Body of pancreas (tissue), 4 donors: ENCODE data around the gene SLMAP. TPM values are rescaled to one million over a fixed set of nuclear protein-coding genes. Genes with fewer than 3 reads are reported as not detected.

Source experiments
- ATAC-seq: fragments of 150-250 bp; one replicate; pipeline ENCODE4 v1.9.1; 2016
- DNase-seq, 4 donors: peaks; one replicate each; pipeline ENCODE4 v3.0.0-alpha.2; 2019
- H3K27ac ChIP-seq, 4 donors: fragments of 200-600 bp; sonication (generic); 1 replicate in 3 of 4; 2 replicates in 1 of 4; pipeline versions ENCODE4 v1.5.1 to v1.6.1; 2016 to 2019; ENCODE audit warnings: mild to moderate bottlenecking in 1 of 4, mixed read lengths in 1 of 4, moderate library complexity in 1 of 4
- H3K27me3 ChIP-seq, 2 donors: fragments of 200-600 bp; sonication (generic); one replicate each; pipeline ENCODE4 v1.6.0; 2016; ENCODE audit warnings: mild to moderate bottlenecking in 1 of 2
- H3K36me3 ChIP-seq, 2 donors: fragments of 200-600 bp; sonication (generic); replicated peaks in 1 of 2; 2 replicates each; pipeline ENCODE4 v1.5.1; 2016; ENCODE audit warnings: low read depth in 2 of 2; ENCODE audit not compliant: insufficient read depth in 1 of 2
- H3K4me1 ChIP-seq: fragments of 200-600 bp; sonication (generic); one replicate; pipeline ENCODE4 v1.6.0; 2016
- H3K4me3 ChIP-seq, 2 donors: fragments of 200-600 bp; sonication (generic); 1 replicate in 1 of 2; 2 replicates in 1 of 2; pipeline ENCODE4 v1.5.1; 2016 to 2019
- H3K9me3 ChIP-seq, 3 donors: fragments of 200-600 bp; sonication (generic); 1 replicate in 2 of 3; 2 replicates in 1 of 3; pipeline ENCODE4 v1.5.1; 2016
- POLR2A ChIP-seq, 3 donors: fragments of 450-650 bp; IDR thresholded peaks; one replicate each; pipeline ENCODE4 v1.6.1; 2016; ENCODE audit warnings: antibody characterized with exemption in 3 of 3, mild to moderate bottlenecking in 2 of 3
- WGBS, 2 donors: methylation state at CpG; one replicate each; pipeline ENCODE4 v1.1.5; 2017; 5-methylcytosine and 5-hydroxymethylcytosine counted together
- intact Hi-C: fragments of 100-400 bp; cut with DNase I; formaldehyde crosslinking; loops from one replicate; pipeline ENCODE4 v1.15.1; 2023
- total RNA-seq, 2 donors: library from RNA; depleted of rRNA; stranded (reverse); fragments of >200 nt; gene quantifications; one replicate each; pipeline ENCODE4 v1.1.0, GENCODE V29; 2016
- TF ChIP-seq, protein P1 (sequence below), 7 experiments: fragments of 450-650 bp in 4 of 7; fragments of 200-600 bp in 3 of 7; sonication (generic) in 3 of 7; IDR thresholded peaks; one replicate each; pipeline ENCODE4 v1.5.1; 2016 to 2019; ENCODE audit warnings: antibody characterized with exemption in 7 of 7

Gene SLMAP
- total RNA-seq, 2 donors from 2014 or later: 36.6 TPM

DNA sequence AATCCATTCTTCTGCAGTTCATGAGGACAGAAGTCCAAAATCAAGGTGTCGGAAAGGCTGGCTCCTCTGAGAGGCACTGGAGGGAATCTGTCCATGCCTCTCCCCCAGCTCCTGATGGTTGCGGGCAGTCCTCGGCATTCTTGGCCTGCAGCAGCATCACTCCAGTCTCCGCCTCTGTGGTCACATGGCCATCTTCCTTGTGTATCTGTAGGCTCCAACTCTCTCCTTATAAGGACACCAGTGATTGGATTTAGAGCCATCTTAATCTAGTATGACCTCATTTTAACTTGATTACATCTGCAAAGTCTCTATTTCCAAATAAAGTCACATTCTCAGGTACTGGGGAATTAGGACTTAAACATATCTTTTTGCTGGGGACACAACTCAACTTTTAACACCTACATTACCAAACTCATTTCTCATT, 196.1 kb downstream of the SLMAP start:
- DNase-seq: peak in 1 of 4 donors; percentile 28
- no peak for TF ChIP-seq POLR2A (IDR thresholded peaks at IDR 0.05)
- TF ChIP-seq, protein P1, sequence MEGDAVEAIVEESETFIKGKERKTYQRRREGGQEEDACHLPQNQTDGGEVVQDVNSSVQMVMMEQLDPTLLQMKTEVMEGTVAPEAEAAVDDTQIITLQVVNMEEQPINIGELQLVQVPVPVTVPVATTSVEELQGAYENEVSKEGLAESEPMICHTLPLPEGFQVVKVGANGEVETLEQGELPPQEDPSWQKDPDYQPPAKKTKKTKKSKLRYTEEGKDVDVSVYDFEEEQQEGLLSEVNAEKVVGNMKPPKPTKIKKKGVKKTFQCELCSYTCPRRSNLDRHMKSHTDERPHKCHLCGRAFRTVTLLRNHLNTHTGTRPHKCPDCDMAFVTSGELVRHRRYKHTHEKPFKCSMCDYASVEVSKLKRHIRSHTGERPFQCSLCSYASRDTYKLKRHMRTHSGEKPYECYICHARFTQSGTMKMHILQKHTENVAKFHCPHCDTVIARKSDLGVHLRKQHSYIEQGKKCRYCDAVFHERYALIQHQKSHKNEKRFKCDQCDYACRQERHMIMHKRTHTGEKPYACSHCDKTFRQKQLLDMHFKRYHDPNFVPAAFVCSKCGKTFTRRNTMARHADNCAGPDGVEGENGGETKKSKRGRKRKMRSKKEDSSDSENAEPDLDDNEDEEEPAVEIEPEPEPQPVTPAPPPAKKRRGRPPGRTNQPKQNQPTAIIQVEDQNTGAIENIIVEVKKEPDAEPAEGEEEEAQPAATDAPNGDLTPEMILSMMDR (IDR thresholded peaks at IDR 0.05): no peak
- H3K4me3 ChIP-seq: no peak overlapping the region
- H3K27ac ChIP-seq: peak overlapping the region in 2 of 4 donors; percentile 43 to 56
- H3K36me3 ChIP-seq: no peaks in the 10 kb centered on the region
- peaks cover 38% of the 10 kb centered on the region for H3K4me1 ChIP-seq
- no peaks in the 10 kb centered on the region for H3K27me3 ChIP-seq
- H3K9me3 ChIP-seq: no peaks in the 10 kb centered on the region
- intact Hi-C loops: no loop called here
- 71 to 82% methylated on average over 4 of the region's 4 CpGs for WGBS, 2 donors
- ATAC-seq: no peak

DNA sequence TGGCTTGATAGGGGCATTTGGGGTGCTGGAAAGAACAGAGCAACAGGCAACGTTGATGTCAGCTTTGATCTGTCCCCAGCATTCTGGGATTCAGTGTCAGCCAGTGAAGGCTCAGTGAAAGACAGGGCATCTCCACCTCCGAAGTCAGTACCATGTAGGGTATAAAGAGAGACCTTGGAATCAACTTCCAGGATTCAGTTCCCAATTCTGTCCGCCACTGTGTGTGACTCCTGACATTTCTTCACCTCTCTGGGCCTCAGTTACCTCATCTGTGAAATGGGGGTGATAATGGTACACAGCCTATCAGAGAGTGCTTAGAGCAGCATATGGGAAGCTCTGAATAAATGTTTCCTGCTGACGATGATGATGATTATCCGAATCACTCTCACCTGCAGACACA, 196.5 kb downstream of the SLMAP start:
- 77 to 83% methylated on average over 5 of the region's 5 CpGs for WGBS, 2 donors
- H3K4me3 ChIP-seq: no peak overlapping the region
- peaks cover 38% of the 10 kb centered on the region for H3K4me1 ChIP-seq
- H3K9me3 ChIP-seq: no peaks in the 10 kb centered on the region
- intact Hi-C loops: no loop called here
- TF ChIP-seq, protein P1 (IDR thresholded peaks at IDR 0.05): no peak
- TF ChIP-seq POLR2A (IDR thresholded peaks at IDR 0.05): no peak
- H3K36me3 ChIP-seq: no peaks in the 10 kb centered on the region
- H3K27me3 ChIP-seq: no peaks in the 10 kb centered on the region
- no peak for ATAC-seq
- DNase-seq: no peak
- H3K27ac ChIP-seq: no peak overlapping the region

DNA sequence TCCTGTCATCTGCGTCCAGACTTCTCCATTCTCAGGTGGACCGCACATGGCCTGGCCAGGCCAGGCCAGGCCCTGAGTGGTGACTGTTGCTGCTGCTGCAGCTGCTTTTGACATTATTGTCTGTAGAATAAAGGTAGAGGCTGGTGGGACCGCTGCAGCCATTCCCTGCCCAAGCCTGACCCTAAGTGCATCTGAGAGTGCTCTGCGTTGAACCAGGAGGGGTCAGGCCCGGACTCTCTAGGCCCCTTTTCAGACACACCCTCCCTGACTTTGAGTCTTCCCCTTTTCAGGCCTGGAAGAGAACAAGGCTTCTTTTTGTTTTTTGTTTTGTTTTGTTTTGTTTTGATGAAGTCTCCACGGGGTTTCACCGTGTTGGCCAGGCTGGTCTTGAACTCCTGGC, 197.5 kb downstream of the SLMAP start:
- no peak overlapping the region for H3K27ac ChIP-seq
- TF ChIP-seq, protein P1 (IDR thresholded peaks at IDR 0.05): no peak
- TF ChIP-seq POLR2A (IDR thresholded peaks at IDR 0.05): no peak
- no peak for DNase-seq
- no peak for ATAC-seq
- H3K36me3 ChIP-seq: no peaks in the 10 kb centered on the region
- intact Hi-C loops: no loop called here
- WGBS, 2 donors: 75 to 86% methylated on average over 6 to 7 of the region's 7 CpGs
- no peaks in the 10 kb centered on the region for H3K9me3 ChIP-seq
- H3K27me3 ChIP-seq: no peaks in the 10 kb centered on the region
- H3K4me1 ChIP-seq: peaks cover 30% of the 10 kb centered on the region
- H3K4me3 ChIP-seq: no peak overlapping the region

DNA sequence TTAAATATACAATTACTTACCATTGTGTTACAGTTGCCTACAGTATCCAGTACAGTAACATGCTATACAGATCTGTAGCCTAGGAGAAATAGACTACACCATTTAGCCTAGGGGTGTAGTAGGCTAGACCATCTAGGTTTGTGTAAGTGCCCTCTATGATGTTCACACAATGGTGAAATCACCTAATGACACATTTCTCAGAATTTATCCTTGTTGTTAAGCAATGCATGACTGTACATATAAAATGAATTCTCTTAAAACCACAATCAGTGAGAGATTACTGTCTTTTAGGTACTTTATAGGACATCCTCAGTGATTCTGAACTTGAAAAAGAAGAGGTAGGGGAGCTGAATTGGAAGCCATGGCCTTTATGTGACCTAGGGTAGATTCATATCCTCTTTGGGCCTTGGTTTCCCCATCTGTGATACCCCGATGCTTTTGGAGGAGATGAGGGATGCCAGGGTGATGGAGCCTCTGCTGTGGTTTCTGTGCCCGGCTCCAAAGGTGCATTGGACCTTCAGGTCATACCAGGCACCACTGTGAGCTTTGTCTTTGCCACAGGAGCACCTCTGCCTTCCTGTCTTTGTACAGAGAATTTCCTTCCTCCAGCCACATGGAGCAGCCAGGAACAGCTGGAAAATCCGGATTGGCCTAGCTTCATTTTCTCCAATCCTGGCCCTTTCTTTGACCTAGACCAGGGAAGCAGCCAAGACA, 200.2 kb downstream of the SLMAP start:
- H3K27me3 ChIP-seq: no peaks in the 10 kb centered on the region
- peaks cover 6% of the 10 kb centered on the region for H3K4me1 ChIP-seq
- 75 to 87% methylated on average over 2 to 3 of the region's 3 CpGs for WGBS, 2 donors
- ATAC-seq (no peak), DNase-seq (no peak)
- no peaks in the 10 kb centered on the region for H3K36me3 ChIP-seq
- no peak overlapping the region for H3K4me3 ChIP-seq
- no peaks in the 10 kb centered on the region for H3K9me3 ChIP-seq
- intact Hi-C loops: no loop called here
- TF ChIP-seq, protein P1 (IDR thresholded peaks at IDR 0.05): no peak
- no peak overlapping the region for H3K27ac ChIP-seq

DNA sequence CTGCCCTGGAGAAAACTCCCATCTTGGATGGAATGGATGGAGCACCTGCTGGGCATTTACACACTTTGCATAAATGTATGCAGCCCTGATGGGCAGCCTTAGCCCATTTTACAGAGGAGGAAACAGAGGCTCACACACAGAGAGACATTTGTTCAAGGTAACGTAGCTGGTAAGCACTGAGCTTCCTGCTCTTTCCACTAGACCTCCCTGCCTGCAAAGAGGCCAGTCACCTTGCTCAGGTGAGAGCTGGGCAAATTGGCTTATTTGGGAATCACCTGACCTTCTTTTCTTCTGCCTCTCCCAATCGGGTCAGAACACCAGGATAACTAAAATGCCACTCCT, 200.7 kb downstream of the SLMAP start:
- DNase-seq (no peak), ATAC-seq (no peak)
- Histone ChIP-seq H3K36me3 (no peaks in the 10 kb centered on the region), H3K27me3 (no peaks in the 10 kb centered on the region), H3K4me3 (no peak overlapping the region), H3K4me1 (peaks cover under 1% of the 10 kb centered on the region), H3K27ac (no peak overlapping the region), H3K9me3 (no peaks in the 10 kb centered on the region)
- TF ChIP-seq POLR2A (IDR thresholded peaks at IDR 0.05): no peak
- TF ChIP-seq, protein P1 (IDR thresholded peaks at IDR 0.05): no peak
- 70 to 83% methylated on average over 2 of the region's 2 CpGs for WGBS, 2 donors
- intact Hi-C loops: no loop called here
